ENCODE measurements around the gene OTOF.

Gene OTOF

DNA sequence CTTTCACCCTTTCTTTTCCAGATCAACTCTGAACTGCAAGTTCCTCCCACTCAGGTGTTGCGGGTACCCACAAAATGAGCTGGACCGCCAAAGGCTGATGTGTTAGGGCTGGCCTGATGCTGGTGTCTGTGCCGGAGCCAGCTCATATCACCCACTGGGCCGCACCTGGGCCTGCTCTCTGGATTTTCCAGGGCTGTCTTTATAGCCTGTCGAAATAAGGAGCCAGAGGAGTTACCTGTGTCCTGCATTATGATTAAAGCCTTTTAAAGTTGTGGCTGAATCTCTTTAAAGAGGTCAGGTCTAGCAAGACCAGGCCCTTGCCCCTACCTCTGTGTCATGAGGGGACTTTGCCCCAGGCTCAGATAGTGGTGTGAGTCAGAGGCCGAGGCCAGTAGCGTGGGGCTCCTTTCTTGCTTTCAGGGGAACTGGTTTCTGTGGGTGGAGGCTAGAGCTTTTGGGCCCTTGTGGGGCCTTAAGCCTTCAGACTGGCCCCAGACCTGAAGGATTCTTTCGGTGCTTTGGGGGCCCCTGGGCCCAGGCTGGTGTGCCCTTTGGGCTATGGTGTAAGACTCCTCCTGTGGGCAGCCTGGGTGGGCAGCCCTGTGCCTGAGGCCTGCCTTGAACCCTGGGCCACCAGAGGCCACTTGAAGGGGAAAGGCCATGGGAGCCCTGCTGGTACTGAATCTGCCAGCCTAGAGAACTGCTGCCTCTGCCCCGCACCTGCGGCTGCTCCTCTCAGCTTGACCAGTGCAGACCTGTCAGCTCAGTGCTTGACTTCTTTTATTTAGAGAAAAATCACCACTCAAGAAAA is 21.3 kb downstream of the OTOF start:
- ChIA-PET CTCF (interaction anchor here (0.5 kb wide), 1 partner anchor 175 kb away, joined by 4 read pairs; no protein-coding TSS in a partner anchor), POLR2A (ENCODE audit: low non-redundant PET) (no interaction called here)
- DNase-seq (ENCODE audit: low spot score), result peak; percentile 13
- H3K27ac ChIP-seq, result no peak overlapping the region
- no peak for TF ChIP-seq CTCF (conservative IDR thresholded peaks at IDR 0.05; ENCODE audit: low read depth)

- DNase-seq (ENCODE audit: low spot score), result no peak
- ChIA-PET POLR2A (ENCODE audit: low non-redundant PET) (no interaction called here), CTCF (no interaction called here)
- no peak for TF ChIP-seq CTCF (conservative IDR thresholded peaks at IDR 0.05; ENCODE audit: low read depth)
- H3K27ac ChIP-seq, result no peak overlapping the region
These were observed 22.1 kb downstream of the OTOF start for GRCh38 chr2:26455670-26456439.

GRCh38 chr2:26455037-26455669 is 22.8 kb downstream of the OTOF start:
- CTCF ChIA-PET, result no interaction called here
- no peak for DNase-seq (ENCODE audit: low spot score)
- no peak overlapping the region for H3K27ac ChIP-seq
- POLR2A ChIA-PET (ENCODE audit: low non-redundant PET), result no interaction called here
- TF ChIP-seq CTCF (conservative IDR thresholded peaks at IDR 0.05; ENCODE audit: low read depth), result no peak

- CTCF ChIA-PET, result no interaction called here
These were observed 23.3 kb downstream of the OTOF start for GRCh38 chr2:26454561-26455001.

GRCh38 chr2:26453421-26454329 is 24.2 kb downstream of the OTOF start:
- H3K27ac ChIP-seq, result no peak overlapping the region
- ChIA-PET POLR2A (ENCODE audit: low non-redundant PET) (no interaction called here), CTCF (no interaction called here)
- no peak for TF ChIP-seq CTCF (conservative IDR thresholded peaks at IDR 0.05; ENCODE audit: low read depth)
- DNase-seq (ENCODE audit: low spot score), result no peak

More at GRCh38 chr2:26454561-26455001, 23.3 kb downstream of the OTOF start:
- no peak for DNase-seq (ENCODE audit: low spot score)
- POLR2A ChIA-PET (ENCODE audit: low non-redundant PET), result no interaction called here
- no peak for TF ChIP-seq CTCF (conservative IDR thresholded peaks at IDR 0.05; ENCODE audit: low read depth)
- H3K27ac ChIP-seq, result no peak overlapping the region

All from RWPE1 (cell line).